PFSK-1 (cell line): ENCODE results near the gene ZNF608.

Experiments
- POLR2AphosphoS5 ChIP-seq: IDR thresholded peaks from 2 replicates; pipeline ENCODE4 v1.6.1; 2012; ENCODE audit warnings: low read depth, mild to moderate bottlenecking, control low read depth, low read length, moderate library complexity
- SIN3A ChIP-seq: IDR thresholded peaks from 2 replicates; pipeline ENCODE4 v1.6.1; 2012; ENCODE audit warnings: mild to moderate bottlenecking, low read length, moderate library complexity, borderline replicate concordance; ENCODE audit not compliant: insufficient read depth
- TAF1 ChIP-seq: IDR thresholded peaks from 2 replicates; pipeline ENCODE4 v1.6.1; 2012; ENCODE audit warnings: low read length, control low read depth, borderline replicate concordance; ENCODE audit not compliant: insufficient read depth
- TF ChIP-seq, protein P1 (sequence below), 2 experiments: IDR thresholded peaks; 2 replicates each; pipeline versions ENCODE4 v1.6.1 to v1.8.0; 2011 to 2012; ENCODE audit warnings: low read depth in 2 of 2, low read length in 2 of 2, control low read depth in 1 of 2, inconsistent platforms in 1 of 2, mild to moderate bottlenecking in 1 of 2, moderate library complexity in 1 of 2; ENCODE audit not compliant: insufficient read depth in 1 of 2

DNA sequence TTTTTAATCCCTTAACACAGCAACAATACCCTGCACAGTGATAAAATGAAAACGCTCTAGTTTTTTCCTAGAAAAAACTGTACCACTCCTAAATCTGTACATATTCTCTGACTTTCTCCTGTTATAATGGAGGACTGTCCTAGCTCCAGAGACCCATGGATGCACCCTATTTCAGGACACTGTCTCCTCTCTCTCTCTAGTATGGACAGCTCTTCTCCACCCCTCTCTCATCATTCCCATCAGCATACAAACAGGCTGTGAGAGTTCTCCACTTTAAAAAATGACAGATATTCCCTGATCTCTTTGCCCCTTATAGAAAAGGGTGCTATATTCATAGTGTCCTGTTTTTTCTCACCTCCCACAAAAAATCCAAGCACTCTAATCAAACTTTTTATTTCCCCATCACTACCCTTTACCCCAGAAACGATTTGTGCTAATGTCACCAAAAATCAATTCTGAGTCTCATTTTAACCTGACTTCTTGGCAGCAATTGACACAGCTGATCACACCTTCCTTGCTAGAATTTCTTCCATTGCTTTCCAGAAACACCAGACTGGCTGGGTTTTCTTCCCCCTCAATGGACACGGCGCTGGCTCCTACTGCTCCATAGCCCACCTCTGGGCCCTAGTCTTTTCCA is 20.7 kb downstream of the ZNF608 start:
- TF ChIP-seq TAF1, result no peak
- TF ChIP-seq, protein P1, sequence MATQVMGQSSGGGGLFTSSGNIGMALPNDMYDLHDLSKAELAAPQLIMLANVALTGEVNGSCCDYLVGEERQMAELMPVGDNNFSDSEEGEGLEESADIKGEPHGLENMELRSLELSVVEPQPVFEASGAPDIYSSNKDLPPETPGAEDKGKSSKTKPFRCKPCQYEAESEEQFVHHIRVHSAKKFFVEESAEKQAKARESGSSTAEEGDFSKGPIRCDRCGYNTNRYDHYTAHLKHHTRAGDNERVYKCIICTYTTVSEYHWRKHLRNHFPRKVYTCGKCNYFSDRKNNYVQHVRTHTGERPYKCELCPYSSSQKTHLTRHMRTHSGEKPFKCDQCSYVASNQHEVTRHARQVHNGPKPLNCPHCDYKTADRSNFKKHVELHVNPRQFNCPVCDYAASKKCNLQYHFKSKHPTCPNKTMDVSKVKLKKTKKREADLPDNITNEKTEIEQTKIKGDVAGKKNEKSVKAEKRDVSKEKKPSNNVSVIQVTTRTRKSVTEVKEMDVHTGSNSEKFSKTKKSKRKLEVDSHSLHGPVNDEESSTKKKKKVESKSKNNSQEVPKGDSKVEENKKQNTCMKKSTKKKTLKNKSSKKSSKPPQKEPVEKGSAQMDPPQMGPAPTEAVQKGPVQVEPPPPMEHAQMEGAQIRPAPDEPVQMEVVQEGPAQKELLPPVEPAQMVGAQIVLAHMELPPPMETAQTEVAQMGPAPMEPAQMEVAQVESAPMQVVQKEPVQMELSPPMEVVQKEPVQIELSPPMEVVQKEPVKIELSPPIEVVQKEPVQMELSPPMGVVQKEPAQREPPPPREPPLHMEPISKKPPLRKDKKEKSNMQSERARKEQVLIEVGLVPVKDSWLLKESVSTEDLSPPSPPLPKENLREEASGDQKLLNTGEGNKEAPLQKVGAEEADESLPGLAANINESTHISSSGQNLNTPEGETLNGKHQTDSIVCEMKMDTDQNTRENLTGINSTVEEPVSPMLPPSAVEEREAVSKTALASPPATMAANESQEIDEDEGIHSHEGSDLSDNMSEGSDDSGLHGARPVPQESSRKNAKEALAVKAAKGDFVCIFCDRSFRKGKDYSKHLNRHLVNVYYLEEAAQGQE (IDR thresholded peaks at IDR 0.05; ENCODE audit: insufficient read depth in 1 of 2, low read depth in 2 of 2, low read length in 2 of 2), result no peak
- no peak for TF ChIP-seq POLR2AphosphoS5
- TF ChIP-seq SIN3A, result no peak
